Hepatic stellate cell (primary cell): ENCODE data around the gene PCBP2.
"Not testable (repeated sequence)": the region's sequence is repeated elsewhere in the genome, so short reads cannot be mapped to it uniquely, and the experiment has no call there.

Source experiments
- DNase-seq: peaks from one replicate; pipeline ENCODE4 v3.0.0; 2011; ENCODE audit warnings: low spot score

PCBP2 gene

GRCh38 chr12:53472056-53472582 is 20.2 kb downstream of the PCBP2 start:
- no peak for DNase-seq

DNA sequence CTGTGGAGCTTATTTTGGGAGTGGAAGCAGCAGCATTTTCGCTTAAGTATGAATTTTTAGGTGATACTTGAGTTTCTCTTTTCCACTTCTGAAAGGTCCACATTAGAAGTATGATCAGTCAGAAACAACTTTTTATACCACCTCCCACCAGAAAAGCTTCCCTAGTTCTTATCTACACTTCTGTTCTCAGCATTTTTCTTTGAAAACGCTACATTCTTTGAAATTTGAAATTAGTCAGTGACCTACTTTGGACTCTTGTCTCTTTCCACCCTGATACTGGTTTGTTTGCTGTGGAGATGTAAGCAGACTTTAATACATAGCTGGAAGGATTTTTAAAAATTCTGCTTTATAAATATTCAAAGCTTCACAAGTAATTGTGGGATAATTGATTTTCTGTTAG is 22.2 kb downstream of the PCBP2 start:
- no peak for DNase-seq

DNA sequence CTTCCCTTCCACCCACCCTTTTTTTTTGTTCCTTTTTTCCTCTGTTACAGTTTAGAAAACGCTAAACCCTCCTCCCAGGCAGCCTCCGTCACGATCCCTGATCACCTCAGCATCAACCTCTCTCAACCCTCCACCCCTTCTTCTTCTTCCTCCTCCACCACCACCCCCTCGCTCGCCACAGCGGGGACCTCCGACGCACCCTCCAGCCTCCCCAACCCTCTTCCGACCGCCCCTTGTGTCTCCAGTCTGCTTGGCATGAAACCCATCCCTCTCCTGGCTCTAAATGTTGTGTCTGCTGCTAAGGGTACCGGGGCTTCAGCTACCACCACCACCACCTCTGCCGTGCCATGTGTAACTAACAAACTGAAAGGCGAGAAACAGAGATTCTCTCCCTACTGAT is 22.9 kb downstream of the PCBP2 start:
- DNase-seq, result no peak

DNA sequence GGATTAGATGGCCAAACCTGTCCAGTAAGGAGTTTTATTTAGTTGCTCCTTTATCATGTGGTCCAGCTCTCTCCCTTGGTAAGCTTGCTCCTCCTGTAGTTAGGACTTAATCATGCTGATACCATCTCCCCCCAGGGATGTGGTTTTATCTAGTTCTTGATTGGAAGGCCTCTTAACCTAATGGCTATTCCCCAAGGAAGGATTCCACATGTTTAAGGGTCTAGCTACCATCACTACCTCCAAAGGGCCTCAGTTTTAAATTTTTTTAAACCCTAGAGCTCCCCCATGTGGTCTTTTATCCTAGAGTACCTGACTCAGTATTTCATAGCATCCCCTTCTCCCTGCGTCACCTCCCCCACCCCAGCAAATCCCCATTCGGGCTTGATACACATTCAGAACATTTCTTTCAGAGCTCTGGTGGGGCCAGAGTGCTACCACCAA is 24.9 kb downstream of the PCBP2 start:
- DNase-seq, result no peak

- DNase-seq, result no peak
These were observed 27.0 kb downstream of the PCBP2 start for GRCh38 chr12:53478865-53479264.

GRCh38 chr12:53479331-53479730 is 27.4 kb downstream of the PCBP2 start:
- DNase-seq, result no peak

DNA sequence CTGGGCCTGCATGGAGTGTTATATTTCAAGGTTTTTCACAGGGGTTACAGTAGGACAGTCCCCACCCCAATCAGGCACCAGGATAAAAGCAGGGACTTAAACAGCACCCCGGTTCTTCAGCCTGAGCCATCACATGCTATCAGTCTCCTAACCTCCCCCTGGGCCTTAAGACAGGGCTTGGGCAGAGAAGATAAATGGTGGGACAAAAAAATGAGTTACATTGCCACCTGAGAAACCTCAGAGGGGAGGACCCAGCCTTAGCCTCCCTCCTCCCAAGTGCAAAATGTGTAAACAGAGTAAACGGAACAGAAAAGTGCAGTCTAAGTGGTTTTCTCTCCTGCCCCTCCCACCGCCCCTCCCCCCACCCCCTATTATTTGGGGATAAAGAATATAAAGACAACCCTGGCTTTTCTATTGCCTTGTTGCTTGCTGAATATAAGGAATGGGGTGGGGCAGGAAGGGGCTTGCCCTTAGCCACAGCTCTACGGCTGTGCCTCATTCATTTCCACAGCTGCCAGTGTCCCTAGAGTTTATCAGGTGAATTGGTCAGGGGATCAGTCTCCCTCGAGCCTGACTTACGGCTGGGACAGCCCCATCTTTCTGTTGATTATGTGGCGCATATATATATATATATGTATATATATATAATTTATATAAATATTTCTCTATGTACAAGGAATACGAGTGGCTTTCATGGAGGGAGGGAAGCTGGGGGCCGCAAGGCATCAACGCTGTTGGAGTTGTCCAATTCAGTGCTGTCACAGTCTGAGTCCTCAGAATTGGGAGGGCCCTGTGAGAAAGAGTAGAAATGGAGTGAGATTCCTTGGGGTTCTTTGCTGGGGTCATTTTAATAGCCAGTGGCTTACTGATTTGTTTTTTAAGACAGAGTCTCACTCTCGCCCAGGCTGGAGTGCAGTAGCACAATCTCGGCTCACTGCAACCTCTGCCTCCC is 28.9 kb downstream of the PCBP2 start:
- no peak for DNase-seq

DNA sequence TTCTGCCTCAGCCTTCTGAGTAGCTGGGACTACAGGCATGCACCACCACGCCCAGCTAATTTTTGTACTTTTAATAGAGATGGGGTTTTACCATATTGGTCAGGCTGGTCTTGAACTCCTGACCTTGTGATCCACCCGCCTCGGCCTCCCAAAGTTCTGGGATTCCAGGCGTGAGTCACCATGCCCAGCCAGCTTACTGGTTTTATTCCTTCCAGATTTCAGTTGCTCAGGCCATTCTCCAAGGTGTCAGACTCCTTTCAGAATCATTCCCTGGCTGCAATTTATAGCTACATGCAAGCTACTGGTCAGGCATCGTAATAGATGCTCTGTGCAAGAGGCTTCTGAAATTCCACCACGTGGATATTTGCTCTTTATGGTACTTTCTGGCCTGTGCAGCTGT is 29.6 kb downstream of the PCBP2 start:
- not testable (repeated sequence) for DNase-seq

GRCh38 chr12:53481939-53482586 is 30.2 kb downstream of the PCBP2 start:
- DNase-seq, result no peak

DNA sequence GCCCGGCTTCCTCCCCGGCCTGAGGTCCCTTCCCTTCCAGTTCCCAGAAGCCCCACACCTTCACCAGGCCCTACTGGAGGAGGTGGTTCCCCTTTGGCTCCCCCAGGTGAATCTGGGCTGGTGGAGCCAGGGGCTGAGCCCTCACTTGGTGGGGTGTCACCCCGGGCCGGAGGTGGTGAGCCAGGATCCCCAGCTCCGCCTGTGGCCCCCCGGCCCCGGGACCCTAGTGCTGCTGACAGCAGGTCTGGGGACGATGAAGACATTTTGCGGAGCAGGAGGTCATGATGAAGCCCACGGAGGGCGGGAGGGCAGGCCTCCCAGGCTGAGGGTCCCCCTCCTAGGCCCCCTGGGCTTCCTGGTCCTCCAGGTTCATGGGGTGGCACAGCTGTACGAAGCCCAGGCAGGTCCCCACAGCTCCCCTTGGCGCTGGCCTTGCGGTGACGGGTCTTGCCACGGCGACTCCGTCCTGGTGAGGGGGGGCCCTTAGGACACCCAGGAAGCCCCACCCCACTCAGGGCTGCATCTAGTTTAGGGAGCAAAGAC is 30.8 kb downstream of the PCBP2 start:
- no peak for DNase-seq

DNA sequence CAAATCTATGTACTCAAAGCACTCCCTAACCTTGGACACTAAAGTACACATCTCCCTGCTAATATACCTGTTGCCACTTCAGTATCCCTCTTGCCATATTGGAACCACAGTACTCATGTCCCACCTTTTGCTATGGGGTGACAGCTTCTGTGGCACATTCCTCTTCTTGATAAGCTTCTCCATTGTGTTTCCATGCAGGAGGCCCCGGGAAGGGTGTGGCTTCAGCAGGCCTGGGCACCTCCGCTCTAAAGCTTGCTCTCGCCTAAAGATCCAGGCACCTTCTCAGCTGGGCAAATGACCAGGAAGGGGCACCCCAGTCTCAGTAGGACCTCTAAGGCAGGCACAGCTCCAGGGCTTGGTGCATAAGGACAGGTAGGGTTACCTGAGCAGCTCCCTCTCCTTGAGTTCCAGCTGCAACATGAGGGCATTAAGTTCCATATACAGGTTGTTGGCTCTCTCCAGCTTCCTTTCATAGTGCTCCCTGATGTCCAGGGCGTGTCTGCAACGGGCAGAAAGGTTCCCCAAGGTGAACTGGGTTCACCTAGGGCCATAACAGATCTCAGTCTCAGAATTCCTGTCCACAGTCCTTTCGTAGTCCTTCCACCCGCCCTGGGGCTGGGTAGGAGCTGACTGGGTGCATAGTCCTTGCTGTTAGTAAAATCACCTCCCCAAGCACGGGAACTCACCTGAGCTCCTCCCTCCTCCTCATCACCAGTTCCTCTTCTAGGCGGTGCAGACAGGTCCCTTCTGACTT is 31.5 kb downstream of the PCBP2 start:
- DNase-seq, result no peak

GRCh38 chr12:53483979-53484377 is 32.1 kb downstream of the PCBP2 start:
- DNase-seq, result no peak

GRCh38 chr12:53484686-53485575 is 33.0 kb downstream of the PCBP2 start:
- DNase-seq, result no peak

GRCh38 chr12:53485955-53486735 is 34.2 kb downstream of the PCBP2 start:
- DNase-seq, result no peak

DNA sequence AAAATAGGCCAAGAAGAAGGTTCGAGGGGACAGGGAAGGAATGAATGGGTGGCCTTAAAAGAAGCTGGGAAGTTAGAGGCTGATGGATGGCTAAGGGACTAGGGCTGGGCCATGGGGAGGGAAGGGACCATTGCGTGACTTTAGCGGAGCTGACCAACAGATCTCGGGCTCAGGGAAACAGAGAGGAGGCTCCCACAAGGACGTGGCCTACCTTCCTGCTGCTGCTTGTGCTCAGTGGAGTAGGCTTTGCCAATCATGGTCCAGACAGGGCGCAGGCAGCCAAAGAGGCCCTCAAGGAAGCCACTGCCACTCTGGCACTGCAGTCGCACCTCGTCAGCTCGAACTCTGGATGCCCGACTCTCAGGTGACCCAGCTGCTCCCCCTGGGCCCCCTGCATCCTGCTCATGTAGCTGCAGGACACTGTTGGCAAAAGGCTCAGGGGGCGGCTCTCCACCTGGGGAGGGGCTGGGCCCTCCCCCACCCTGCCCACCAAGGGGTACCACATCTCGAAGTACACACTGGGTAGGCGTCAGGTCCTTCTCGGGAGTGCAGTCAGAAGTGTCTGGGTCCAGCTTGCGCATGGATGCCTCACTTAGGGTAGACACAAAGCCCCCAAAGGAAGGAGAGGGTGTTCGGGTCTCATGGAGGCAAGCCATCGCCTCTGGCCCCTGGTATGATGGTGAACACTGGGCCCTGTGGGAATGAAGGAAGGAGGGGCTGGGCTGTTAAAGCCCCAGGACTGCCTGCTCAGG is 35.0 kb downstream of the PCBP2 start:
- DNase-seq, result no peak

GRCh38 chr12:53489242-53489864 is 37.5 kb downstream of the PCBP2 start:
- DNase-seq, result no peak

- no peak for DNase-seq
These were observed 40.3 kb downstream of the PCBP2 start for GRCh38 chr12:53492188-53492587.

DNA sequence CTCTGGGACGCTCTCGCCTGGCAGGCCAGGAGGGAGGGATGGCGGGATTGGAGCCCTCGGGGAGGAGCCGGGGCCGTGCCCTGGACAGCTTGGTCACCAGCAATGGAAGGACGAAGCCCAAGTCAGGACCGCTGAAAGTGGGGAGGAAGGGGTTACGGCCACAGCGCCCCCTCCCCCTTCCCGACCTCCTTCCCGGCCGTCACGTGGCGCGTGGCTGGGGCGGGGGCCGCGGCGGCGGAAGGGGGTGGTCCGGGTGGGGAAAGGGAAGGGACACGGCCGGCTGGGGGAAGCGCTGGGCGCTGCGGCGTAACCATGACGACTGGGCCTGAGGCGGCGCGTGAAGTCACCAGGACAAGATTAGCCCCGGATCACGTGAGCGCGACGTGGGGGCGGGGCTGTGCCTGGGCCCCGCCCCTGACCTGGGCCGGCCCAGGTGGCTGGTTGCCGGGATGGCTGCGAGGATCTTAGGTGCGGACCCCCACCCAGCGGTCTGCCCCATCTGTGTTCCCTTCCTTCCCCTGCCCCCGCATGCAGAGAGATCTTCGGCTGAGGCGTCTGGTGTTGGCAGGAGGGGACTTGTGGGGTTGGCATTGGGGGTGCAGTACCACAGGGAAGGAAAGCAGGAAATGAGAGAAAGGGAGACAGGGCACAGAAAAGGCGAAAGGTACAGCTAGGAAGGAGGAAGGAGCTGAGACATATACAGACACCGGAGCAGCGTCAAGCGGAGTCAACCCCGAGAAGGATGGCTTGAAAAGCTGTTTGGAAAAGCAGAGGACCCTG is 41.1 kb downstream of the PCBP2 start:
- peak; percentile 88 for DNase-seq
